Transverse colon (tissue), 4 donors: ENCODE measurements around the gene WDR27.

Experiments used
- CTCF ChIP-seq, 5 experiments: fragments of 200-600 bp in 3 of 5; fragments of 450-650 bp in 2 of 5; sonication (generic) in 3 of 5; IDR thresholded peaks; 1 replicate in 2 of 5; 2 replicates in 3 of 5; pipeline ENCODE4 v1.5.1; 2016 to 2017; ENCODE audit warnings: antibody characterized with exemption in 5 of 5, inconsistent platforms in 3 of 5, mild to moderate bottlenecking in 2 of 5, moderate library complexity in 1 of 5
- EP300 ChIP-seq: sonication (generic); formaldehyde crosslinking; IDR thresholded peaks from one replicate; pipeline ENCODE4 v1.6.1; 2017; ENCODE audit warnings: antibody characterized with exemption, low read depth
- POLR2A ChIP-seq: fragments of 450-650 bp; IDR thresholded peaks from one replicate; pipeline ENCODE4 v1.6.1; 2016; ENCODE audit warnings: antibody characterized with exemption, mild to moderate bottlenecking, moderate library complexity
- POLR2AphosphoS5 ChIP-seq, 3 donors: sonication (generic); formaldehyde crosslinking; IDR thresholded peaks; one replicate each; pipeline ENCODE4 v1.6.1; 2016; ENCODE audit warnings: antibody characterized with exemption in 3 of 3

- TF ChIP-seq POLR2AphosphoS5 (IDR thresholded peaks at IDR 0.05) (no peak), POLR2A (no peak), CTCF (IDR thresholded peaks at IDR 0.05) (no peak), EP300 (no peak)
These were observed 9.3 kb downstream of the WDR27 start for GRCh38 chr6:169692516-169692915.
